Hepatocyte (in vitro differentiated cells): ENCODE measurements around the gene SPCS2. TPM values are rescaled to one million over a fixed set of nuclear protein-coding genes. Genes with fewer than 3 reads are reported as not detected.

Experiments used
- DNase-seq: peaks from one replicate; pipeline ENCODE4 v3.0.0-alpha.2; 2016; ENCODE audit warnings: low spot score
- H2AFZ ChIP-seq: fragments of 200-600 bp; sonication (generic); 2 replicates; pipeline ENCODE4 v1.6.0; 2016; ENCODE audit warnings: antibody characterized with exemption, mild to moderate bottlenecking
- H3K27ac ChIP-seq: fragments of 200-600 bp; sonication (generic); 2 replicates; pipeline ENCODE4 v1.5.1; 2016; ENCODE audit warnings: mild to moderate bottlenecking
- H3K27me3 ChIP-seq: fragments of 200-600 bp; sonication (generic); 2 replicates; pipeline ENCODE4 v1.6.1; 2016
- H3K36me3 ChIP-seq: fragments of 200-600 bp; sonication (generic); replicated peaks from 2 replicates; pipeline ENCODE4 v1.5.1; 2016; ENCODE audit warnings: low read depth; ENCODE audit not compliant: insufficient read depth
- H3K4me1 ChIP-seq: fragments of 200-600 bp; sonication (generic); 2 replicates; pipeline ENCODE4 v1.5.1; 2016; ENCODE audit warnings: mild to moderate bottlenecking, moderate library complexity; ENCODE audit not compliant: insufficient read depth
- H3K4me2 ChIP-seq: fragments of 200-600 bp; sonication (generic); 2 replicates; pipeline ENCODE4 v1.6.0; 2016
- H3K4me3 ChIP-seq: fragments of 200-600 bp; sonication (generic); 2 replicates; pipeline ENCODE4 v1.5.1; 2016; ENCODE audit warnings: mild to moderate bottlenecking
- H3K79me2 ChIP-seq: fragments of 200-600 bp; sonication (generic); 2 replicates; pipeline ENCODE4 v1.6.0; 2017; ENCODE audit warnings: mild to moderate bottlenecking
- H3K9me2 ChIP-seq: fragments of 200-600 bp; sonication (generic); replicated peaks from 2 replicates; pipeline ENCODE4 v1.6.0; 2017; ENCODE audit warnings: mild to moderate bottlenecking; ENCODE audit not compliant: insufficient read depth
- H3K9me3 ChIP-seq: fragments of 200-600 bp; sonication (generic); 2 replicates; pipeline ENCODE4 v1.5.1; 2016; ENCODE audit warnings: low read depth, mild to moderate bottlenecking
- H4K20me1 ChIP-seq: fragments of 200-600 bp; sonication (generic); 2 replicates; pipeline ENCODE4 v1.6.0; 2016; ENCODE audit warnings: mild to moderate bottlenecking; ENCODE audit not compliant: insufficient read depth, poor library complexity, severe bottlenecking
- CTCF ChIP-seq: fragments of 200-600 bp; sonication (generic); IDR thresholded peaks from 2 replicates; pipeline ENCODE4 v1.5.1; 2016; ENCODE audit warnings: antibody characterized with exemption, mild to moderate bottlenecking; ENCODE audit not compliant: poor library complexity
- EZH2 ChIP-seq: fragments of 200-600 bp; sonication (generic); IDR thresholded peaks from 2 replicates; pipeline ENCODE4 v1.6.1; 2016; ENCODE audit warnings: antibody characterized with exemption, mild to moderate bottlenecking, borderline replicate concordance
- EZH2phosphoT487 ChIP-seq: fragments of 200-600 bp; sonication (generic); IDR thresholded peaks from one replicate; pipeline ENCODE4 v1.6.1; 2018; ENCODE audit warnings: antibody characterized with exemption, mild to moderate bottlenecking, low read depth, moderate library complexity; ENCODE audit not compliant: unreplicated experiment, severe bottlenecking
- WGBS: methylation state at CpG from one replicate; pipeline ENCODE4 v1.1.6; 2016; ENCODE audit warnings: low lambda C conversion rate; ENCODE audit errors: missing lambda C conversion rate; 5-methylcytosine and 5-hydroxymethylcytosine counted together
- polyA plus RNA-seq: library from polyadenylated mRNA; unstranded; fragments of >200 nt; fragmentation: Nextera tagmentation; extraction: Ambion mirVana; gene quantifications from 2 replicates; pipeline ENCODE4 v1.2.1, GENCODE V29; 2016
- total RNA-seq: library from RNA; depleted of rRNA; stranded (reverse); fragments of >200 nt; gene quantifications from 2 replicates; pipeline ENCODE4 v1.2.3, GENCODE V29; 2014

The SPCS2 gene
- total and polyA plus RNA-seq, 2 experiments from 2014 or later: 51.0 to 428 TPM

GRCh38 chr11:75011357-75011756 lies 62.3 kb downstream of the SPCS2 start:
- H3K79me2 ChIP-seq: no peaks in the 10 kb centered on the region
- 85% methylated on average over 2 of the region's 2 CpGs for WGBS

GRCh38 chr11:75011872-75012271 lies 62.8 kb downstream of the SPCS2 start:
- 95% methylated on average over 6 of the region's 6 CpGs for WGBS
- Histone ChIP-seq H3K9me2 (no peaks in the 10 kb centered on the region), H4K20me1 (no peaks in the 10 kb centered on the region), H3K4me1 (no peaks in the 10 kb centered on the region), H3K79me2 (no peaks in the 10 kb centered on the region), H3K27me3 (no peaks in the 10 kb centered on the region), H3K27ac (no peak overlapping the region), H2AFZ (no peak overlapping the region), H3K4me3 (no peak overlapping the region), H3K4me2 (no peak overlapping the region), H3K9me3 (no peaks in the 10 kb centered on the region), H3K36me3 (no peaks in the 10 kb centered on the region)
- TF ChIP-seq CTCF (no peak), EZH2phosphoT487 (no peak), EZH2 (no peak)
- DNase-seq: no peak

More at GRCh38 chr11:75011357-75011756, 62.3 kb downstream of the SPCS2 start:
- H3K4me1 ChIP-seq: no peaks in the 10 kb centered on the region
- H3K4me3 ChIP-seq: no peak overlapping the region
- H3K9me3 ChIP-seq: no peaks in the 10 kb centered on the region
- no peak for DNase-seq
- no peaks in the 10 kb centered on the region for H3K9me2 ChIP-seq
- H3K27me3 ChIP-seq: no peaks in the 10 kb centered on the region
- H2AFZ ChIP-seq: no peak overlapping the region
- TF ChIP-seq EZH2 (no peak), EZH2phosphoT487 (no peak), CTCF (no peak)
- no peaks in the 10 kb centered on the region for H3K36me3 ChIP-seq
- H3K27ac ChIP-seq: no peak overlapping the region
- H3K4me2 ChIP-seq: no peak overlapping the region
- no peaks in the 10 kb centered on the region for H4K20me1 ChIP-seq

- H3K4me1 ChIP-seq: no peaks in the 10 kb centered on the region
- no peak overlapping the region for H3K4me2 ChIP-seq
- H3K27ac ChIP-seq: no peak overlapping the region
These were observed 64.0 kb downstream of the SPCS2 start for GRCh38 chr11:75013051-75013450.

More at GRCh38 chr11:75013051-75013450, 64.0 kb downstream of the SPCS2 start:
- H4K20me1 ChIP-seq: no peaks in the 10 kb centered on the region
- no peak for DNase-seq
- no peak overlapping the region for H2AFZ ChIP-seq
- H3K9me3 ChIP-seq: no peaks in the 10 kb centered on the region
- H3K4me3 ChIP-seq: no peak overlapping the region
- TF ChIP-seq CTCF (no peak), EZH2phosphoT487 (no peak), EZH2 (no peak)
- no peaks in the 10 kb centered on the region for H3K9me2 ChIP-seq
- H3K27me3 ChIP-seq: no peaks in the 10 kb centered on the region
- no peaks in the 10 kb centered on the region for H3K79me2 ChIP-seq
- H3K36me3 ChIP-seq: no peaks in the 10 kb centered on the region
